ENCODE results near the gene COL23A1. TPM values are rescaled to one million over a fixed set of nuclear protein-coding genes. Genes with fewer than 3 reads are reported as not detected.

The COL23A1 gene
- total RNA-seq, 1 experiment from 2014 or later, result 1.2 TPM

DNA sequence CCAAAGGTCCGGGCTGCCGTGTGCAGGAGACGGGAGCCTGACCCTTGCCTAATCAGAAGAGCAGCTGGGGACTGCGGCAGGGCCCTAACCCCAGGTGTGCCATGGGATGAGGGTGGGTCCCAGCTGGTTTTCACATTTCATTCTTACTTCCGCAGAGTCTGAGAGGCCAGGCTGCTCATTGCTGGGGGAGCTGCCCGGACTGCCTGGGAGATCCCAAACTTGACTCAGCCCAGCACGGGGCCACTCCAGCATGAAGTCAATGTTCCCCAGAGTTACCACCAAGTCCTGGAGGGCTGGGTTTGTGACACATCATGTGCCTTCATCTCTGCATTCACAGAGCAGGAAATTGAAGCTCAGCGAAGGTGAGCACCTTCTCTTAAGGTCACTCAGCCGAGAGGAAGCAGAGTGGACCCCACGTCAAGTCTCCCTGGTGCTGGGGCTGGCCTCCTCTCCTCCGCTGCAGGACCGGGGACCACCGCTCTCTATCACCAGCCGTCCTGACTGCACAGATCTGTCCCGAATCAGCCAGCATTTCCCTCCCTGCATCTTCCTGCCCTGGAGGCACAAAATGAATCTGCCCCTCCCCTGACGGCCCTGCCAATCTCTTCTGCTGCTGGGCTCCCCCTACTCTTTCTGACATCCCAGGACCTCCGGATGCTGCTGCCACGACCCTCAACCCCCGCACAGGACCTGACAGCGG is 303.0 kb downstream of the COL23A1 start:
- in situ Hi-C loops (cut with HindIII; ENCODE audit: low pct_unique_long_range_greater_than_20kb, low sequenced_read_pairs), result no loop called here
- no peak for DNase-seq (ENCODE audit: low read depth)

DNA sequence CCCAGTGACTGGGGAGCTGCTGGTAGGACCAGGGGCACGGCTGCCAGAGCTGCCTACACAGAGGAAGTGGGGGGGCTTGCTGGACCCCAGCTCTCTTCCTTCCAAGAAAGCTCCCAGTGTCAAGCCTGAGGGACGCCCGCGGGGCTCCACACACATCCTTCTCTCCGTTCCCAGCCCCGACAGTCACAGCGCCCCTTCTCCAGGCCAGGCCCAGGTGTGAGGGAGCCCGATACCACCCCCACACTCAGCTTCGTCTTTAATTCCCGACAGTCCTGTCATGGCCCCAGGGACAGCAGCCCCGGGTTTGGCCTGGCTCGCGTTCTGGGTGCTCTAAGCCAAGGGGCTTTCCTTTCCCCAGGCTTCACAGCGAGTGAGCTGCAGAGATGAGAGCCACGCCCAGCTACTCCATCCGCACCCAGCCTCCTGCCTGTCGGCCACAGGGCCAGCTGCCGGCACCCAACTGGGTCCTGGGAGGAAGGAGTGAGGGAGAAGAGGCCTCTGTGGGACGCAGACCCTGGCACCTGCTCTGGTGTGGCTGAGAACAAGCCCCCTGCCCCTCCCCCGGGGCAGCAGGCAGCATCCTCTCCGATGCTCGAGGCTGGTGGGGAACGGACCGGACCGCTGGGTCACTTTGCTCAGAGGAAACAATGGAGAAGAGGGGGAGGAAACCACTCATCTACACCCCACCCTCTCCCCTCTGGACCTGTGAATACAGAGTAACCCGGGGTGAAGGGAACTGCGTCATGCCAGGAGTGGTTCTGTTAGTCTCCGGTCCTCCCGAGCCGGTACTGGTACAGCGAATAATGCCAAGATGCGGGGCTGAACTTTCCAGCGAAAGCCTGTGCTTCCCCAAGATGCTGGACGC is 303.7 kb downstream of the COL23A1 start:
- no peak for DNase-seq (ENCODE audit: low read depth)
- in situ Hi-C loops (cut with HindIII; ENCODE audit: low pct_unique_long_range_greater_than_20kb, low sequenced_read_pairs), result no loop called here

DNA sequence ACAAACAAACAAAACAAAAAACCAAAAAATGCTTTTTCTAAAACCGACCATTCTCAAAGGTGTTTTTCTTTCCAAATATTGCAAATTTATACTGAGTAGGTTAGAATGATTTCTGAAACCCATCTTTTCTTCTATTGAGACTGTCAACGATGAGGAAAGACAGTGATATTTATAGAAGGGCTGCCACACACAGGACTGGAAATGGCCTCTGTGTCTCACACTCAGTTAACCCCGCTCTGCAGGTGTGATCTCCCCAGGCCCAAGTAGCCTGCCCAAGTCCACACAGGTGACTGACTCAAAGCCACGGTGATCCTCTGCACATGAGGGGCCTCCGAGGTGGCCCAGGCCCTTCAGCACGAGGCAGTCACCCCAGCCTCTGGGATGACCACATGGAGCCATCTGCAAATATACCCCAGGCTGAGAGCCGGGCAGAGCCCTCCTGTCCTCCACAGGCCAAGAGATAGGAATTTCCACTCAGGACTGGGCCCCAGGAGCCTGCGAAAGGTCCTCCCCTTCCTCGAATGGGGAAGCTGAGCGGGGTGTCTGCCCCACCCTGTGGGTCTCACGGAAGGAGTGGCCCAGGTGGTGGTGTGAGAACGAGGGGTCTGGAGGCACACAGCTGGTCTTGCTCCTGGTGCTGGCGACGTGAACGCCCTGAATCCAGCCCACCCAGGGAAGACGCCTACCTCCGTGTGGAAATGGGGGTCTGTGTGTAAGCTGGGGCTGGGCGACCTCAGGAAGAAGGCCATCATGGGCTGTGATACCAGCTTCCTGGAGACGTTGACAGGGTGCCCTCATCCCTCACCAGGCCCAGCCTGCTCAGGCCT is 304.6 kb downstream of the COL23A1 start:
- in situ Hi-C loops (cut with HindIII; ENCODE audit: low pct_unique_long_range_greater_than_20kb, low sequenced_read_pairs), result no loop called here
- DNase-seq (ENCODE audit: low read depth), result no peak

DNA sequence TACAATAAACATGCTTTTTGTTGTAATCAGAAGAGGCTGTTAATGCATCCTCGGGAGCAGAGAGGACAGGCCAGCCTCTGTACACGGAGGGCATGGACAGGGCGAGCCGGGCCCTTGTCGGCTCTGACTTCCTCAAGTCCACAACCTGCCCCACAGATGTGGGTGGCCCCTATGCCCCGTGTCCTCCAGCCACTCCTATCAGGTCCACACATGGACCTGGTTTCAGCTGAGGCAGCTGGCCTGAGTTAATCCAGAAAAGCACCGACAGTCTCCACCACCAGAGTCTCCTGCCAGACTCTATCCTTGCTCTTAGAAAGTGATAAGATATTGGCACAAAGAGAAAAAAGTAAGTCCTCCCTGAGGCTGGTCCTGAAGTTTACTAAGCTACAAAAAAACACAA is 305.2 kb downstream of the COL23A1 start:
- in situ Hi-C loops (cut with HindIII; ENCODE audit: low pct_unique_long_range_greater_than_20kb, low sequenced_read_pairs), result no loop called here
- no peak for DNase-seq (ENCODE audit: low read depth)

DNA sequence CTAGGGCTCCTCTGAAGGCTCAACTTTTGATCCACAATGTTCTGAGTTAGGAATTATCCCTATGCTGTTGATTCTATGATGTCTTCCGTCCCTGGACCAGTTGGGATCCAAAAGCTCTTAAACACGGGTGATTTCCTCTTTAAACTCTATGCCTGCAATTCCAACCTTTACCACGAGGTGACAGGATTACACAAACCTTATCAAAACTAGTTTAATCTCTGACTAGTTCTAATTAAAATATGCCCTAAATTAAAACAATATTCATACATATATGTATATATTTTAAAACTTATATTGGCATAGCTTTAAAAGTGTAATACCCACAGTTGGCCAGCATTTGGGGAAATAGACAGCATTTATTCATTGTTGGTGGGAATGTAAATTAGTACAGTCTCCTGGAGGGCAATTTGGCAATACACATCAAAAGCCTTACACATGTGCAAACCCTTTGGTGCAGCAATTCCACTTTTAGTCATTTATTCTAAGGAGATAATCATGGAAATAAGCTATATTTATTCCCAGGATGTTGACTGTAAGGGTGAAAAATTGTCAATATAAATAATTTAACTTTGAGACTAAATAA is 306.0 kb downstream of the COL23A1 start:
- DNase-seq (ENCODE audit: low read depth), result no peak
- in situ Hi-C loops (cut with HindIII; ENCODE audit: low pct_unique_long_range_greater_than_20kb, low sequenced_read_pairs), result no loop called here

DNA sequence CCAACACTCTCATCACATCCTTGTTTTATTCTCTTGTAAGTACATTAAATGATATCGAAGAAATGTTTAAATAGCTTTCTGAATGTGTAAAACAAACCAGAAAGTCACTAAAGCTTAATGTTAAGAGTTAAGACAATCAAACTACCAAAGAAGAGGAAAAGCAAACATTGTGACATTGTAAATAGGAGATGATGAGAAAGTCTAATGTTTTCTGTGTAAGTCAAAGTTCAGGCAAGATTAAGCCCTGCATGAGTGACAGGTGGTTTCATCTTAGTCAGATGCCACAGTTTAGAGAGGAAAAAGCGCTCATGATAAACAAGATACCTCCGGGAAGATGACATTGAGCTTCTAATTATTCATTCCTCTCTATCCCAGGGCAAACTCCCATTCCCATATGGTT is 306.7 kb downstream of the COL23A1 start:
- no peak for DNase-seq (ENCODE audit: low read depth)
- in situ Hi-C loops (cut with HindIII; ENCODE audit: low pct_unique_long_range_greater_than_20kb, low sequenced_read_pairs), result no loop called here

DNA sequence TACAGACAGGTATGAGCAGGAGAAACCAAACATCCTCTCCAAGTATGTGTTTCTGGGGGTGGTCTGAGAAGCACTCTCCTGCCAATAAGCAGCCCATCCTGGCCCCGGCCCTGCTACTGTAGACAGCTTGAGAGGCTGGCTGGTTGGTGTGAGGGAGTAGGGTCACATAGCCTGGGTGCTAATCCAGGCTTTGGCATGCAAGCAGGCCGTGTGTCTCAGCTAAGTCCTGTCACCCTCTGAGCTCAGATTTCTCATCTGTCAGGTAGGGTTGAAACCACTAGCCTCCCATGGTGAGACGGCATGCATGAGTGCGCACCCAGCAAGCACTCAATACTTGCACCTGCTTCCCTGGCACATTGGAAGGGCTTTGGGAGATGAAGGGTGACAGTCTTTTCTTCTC is 307.8 kb downstream of the COL23A1 start:
- no peak for DNase-seq (ENCODE audit: low read depth)
- in situ Hi-C loops (cut with HindIII; ENCODE audit: low pct_unique_long_range_greater_than_20kb, low sequenced_read_pairs), result no loop called here

DNA sequence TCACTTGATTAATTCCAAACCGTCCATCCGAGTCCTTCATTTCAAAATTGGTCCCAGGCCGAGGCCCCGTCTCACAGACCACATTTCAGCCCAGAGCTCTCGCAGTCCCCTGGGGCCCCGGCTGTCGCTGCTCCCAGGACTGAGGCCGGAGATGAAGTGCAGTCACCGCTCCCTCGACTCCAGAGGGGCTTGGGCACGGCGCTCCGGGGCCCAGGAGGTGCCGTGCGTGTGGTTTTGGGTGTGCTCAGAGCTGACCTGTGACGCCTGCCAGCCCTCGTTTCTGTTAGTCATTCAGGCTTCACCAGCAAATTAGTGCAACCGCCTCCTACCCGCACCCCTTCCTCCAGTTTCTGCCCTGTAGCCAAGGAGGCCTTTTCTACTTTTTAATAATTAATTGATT is 308.9 kb downstream of the COL23A1 start:
- no peak for DNase-seq (ENCODE audit: low read depth)
- in situ Hi-C loops (cut with HindIII; ENCODE audit: low pct_unique_long_range_greater_than_20kb, low sequenced_read_pairs), result no loop called here

DNA sequence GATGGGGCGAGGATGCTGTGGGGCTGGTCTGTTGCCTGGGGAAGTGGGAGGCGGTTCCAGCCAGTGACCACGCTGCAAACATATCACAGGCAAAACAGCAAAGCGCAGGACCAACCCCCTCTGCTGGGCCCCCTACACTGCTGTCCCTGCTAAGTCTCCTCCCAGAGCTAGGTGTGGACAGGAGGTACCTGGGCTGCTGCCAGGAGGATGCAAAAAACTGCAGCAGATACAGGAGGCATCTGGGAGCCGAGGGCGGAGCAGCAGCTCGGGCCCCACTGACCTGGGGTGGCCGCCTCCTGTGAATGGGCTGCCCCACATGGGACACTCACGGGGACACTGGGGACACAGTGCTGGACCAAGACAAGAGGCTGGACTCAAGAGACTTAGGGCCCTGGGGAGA is 309.6 kb downstream of the COL23A1 start:
- no peak for DNase-seq (ENCODE audit: low read depth)
- in situ Hi-C loops (cut with HindIII; ENCODE audit: low pct_unique_long_range_greater_than_20kb, low sequenced_read_pairs), result no loop called here

DNA sequence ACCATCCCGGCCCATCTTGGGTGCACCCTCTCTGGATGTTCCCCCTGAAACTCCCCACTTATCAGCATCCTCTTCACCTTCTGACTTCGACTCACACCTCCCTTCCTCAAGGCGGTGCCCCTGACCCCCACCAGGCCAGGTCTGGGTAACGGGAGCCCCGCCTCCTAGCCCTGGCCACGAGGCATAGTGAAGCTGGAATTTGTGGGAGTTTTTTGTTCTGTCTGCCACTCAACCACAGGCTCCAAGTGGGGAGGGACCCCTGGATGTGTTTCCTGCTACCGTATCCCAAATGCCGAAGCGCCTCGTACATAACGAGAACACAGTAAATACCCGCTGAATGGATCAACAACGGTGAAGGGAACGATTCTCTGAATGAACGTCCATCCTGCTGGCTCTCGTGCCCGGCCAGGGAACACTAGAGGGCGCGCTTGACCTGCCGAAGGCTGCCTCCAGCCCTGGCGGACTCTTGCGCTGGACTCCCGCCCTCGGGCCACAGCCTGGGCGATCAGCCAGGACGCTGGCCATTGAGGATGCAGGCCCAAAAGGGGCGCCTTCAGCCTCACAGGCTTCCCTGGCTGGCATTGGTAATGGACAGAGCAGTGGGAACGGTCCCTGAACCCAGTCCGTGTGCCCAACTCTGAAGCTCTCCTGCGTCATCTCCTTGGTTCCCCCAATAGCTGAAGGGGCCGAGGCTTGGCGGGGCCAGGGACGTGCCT is 310.3 kb downstream of the COL23A1 start:
- in situ Hi-C loops (cut with HindIII; ENCODE audit: low pct_unique_long_range_greater_than_20kb, low sequenced_read_pairs), result no loop called here
- peak; percentile 38 for DNase-seq (ENCODE audit: low read depth)

DNA sequence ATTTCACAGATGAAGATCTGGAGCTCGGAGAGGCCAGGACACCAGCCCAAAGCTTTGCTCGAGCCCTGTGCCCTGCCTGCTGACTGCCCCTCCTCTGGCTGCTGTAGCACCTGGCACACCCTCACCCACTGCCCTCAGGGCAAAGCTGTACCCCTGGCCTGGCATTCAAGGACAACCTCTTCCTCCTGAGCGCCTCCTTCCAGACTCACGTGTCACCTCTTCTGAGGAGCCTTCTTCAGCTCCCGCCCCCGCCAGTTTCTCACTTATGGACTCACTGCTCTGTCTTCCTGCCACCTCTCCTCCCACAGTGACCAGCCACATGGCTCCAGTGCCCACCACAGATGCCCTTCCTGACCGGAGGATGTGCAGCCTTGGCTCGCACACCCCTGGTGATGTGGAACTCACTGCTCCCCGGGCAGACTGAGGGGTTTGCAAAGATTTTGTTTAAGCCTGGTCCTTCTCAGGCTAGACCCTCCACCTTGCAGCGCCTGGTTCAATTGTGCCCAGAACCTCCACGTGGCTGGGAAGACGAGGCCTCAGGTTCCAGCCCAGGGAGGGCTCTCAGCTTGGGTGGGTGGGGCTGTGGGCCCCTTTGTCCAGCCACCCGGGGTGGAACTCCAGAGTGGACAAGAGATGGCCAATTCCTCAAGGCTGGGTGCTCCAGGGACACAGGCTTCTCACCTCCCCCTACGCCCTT is 311.0 kb downstream of the COL23A1 start:
- in situ Hi-C loops (cut with HindIII; ENCODE audit: low pct_unique_long_range_greater_than_20kb, low sequenced_read_pairs), result no loop called here
- no peak for DNase-seq (ENCODE audit: low read depth)

DNA sequence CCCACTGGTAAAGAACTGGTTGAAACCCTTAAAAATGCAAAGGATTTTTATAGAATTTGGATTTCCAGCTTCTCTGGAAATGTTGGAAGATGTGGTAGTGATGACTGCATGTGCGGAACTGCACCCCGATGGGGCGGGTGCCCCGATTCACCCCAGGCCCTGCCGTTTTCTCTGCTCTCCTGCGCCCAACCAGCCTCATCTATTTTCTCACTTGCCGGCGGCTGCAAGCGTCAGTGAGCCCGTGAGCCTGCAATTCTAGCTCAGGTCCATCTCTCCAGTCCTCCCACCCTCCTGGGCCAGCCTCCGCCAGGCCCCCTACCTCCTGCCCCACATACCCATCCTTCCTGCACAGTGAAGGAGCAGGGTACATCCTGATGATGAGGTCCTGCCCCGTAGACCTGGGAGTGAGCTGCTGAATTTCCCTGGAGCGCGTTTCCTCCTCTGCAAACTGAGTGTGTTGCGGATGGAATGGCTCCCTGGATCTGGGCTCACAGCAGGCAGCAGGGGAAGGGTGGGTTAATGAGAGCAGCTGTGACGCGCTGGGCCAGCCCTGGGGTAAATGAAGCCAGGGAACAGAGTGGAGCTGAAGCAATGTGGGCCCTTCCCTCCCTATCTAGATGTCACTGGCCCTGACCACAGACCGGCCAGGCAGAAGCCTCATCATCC is 311.7 kb downstream of the COL23A1 start:
- in situ Hi-C loops (cut with HindIII; ENCODE audit: low pct_unique_long_range_greater_than_20kb, low sequenced_read_pairs), result no loop called here
- DNase-seq (ENCODE audit: low read depth), result no peak

DNA sequence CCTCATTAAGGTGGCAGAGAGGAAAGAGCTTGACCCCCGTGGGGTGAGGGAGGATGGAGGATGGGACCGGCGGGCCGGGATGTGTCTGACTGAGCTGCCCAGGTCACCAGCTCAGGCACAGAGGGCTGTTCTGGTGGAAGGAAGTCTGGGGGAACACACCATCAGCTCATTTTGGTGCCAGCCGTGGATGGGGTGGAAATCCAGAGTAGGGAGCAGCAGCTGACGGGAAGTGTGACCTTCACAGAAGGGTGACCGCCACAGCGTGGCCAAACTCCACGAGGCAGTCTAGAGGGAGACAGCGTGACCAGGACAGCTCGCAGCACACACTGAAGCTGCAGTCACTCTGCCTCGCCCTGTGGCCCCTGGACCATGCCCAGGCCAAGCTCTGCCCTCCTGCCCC is 312.3 kb downstream of the COL23A1 start:
- no peak for DNase-seq (ENCODE audit: low read depth)
- in situ Hi-C loops (cut with HindIII; ENCODE audit: low pct_unique_long_range_greater_than_20kb, low sequenced_read_pairs), result no loop called here

DNA sequence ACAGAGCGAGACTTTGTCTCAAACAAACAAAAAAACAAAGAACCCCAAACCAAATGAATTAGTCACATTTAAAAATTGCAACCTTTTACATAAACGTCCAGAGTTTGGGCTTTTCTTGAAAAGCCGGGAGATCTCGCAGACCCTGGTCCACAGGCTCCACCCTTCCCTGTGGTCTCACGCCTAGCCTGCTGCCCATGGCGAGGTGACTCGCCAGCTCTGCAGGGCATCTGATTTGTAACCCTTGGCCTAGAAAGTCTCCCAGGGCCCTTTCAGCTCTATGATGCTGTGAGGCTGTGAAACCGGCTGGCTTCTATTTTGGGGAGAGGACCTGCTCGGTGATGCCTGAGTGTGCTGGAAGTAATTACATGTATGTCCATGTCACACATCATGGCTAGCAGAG is 312.8 kb downstream of the COL23A1 start:
- no peak for DNase-seq (ENCODE audit: low read depth)

DNA sequence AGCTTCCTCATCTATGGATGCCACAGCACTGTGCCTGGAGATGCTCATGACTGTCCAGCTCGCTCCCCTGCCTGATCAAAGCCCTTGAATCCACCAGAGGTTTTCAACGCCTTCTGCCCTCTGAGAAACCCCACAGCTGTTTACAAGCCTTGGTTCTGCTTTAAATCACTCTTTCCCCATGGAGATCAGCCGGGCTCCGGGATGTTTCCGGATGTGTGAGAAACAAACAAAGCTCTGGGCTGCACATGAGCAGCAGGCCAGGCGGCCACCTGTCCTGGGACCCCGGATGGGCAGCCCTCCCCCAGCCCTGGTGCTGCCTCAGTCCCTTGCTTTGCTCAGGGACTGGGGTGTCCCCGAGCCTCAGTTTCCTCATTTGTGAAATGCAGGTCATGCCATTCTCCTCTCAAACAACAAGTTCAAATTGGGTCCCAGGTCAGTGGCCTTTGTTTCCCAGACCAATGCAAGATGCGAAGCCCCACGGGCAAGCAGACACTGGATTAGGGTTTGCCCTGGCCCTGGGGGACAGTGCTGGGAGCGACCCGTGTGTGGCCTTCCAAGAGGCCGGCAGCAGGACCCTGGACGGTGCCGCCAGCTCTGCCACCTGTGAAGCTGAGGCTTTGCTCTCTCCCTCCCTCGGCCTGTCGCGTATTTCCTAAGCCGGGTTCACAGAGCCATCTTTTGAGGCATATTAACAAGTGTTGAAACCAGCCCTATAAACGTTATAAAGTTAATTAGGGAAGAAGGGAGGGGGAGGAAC is 315.2 kb downstream of the COL23A1 start:
- DNase-seq (ENCODE audit: low read depth), result no peak
- in situ Hi-C loops (cut with HindIII; ENCODE audit: low pct_unique_long_range_greater_than_20kb, low sequenced_read_pairs), result no loop called here

More for the DNA sequence above, 312.8 kb downstream of the COL23A1 start:
- in situ Hi-C loops (cut with HindIII; ENCODE audit: low pct_unique_long_range_greater_than_20kb, low sequenced_read_pairs), result no loop called here
